Measurements from ENCODE around the gene TMEM258.

DNA sequence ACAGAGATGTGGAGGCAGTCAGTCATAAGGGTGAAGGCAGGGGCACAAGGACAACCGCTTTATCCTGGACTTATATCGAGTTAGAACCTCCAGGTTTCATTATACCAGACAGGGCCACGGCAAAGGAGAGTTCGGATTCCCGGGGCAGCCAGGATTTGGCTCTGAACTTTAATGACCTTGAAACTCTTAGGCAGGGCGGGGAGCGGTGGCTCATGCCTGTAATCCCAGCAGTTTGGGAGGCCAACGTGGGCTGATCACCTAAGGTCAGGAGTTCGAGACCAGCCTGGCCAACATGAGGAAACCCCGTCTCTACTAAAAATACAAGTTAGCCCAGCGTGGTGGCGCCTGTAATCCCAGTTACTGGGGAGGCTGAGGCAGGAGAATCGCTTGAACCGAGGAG lies 41.0 kb downstream of the TMEM258 start:
- TF ChIP-seq, protein P1, sequence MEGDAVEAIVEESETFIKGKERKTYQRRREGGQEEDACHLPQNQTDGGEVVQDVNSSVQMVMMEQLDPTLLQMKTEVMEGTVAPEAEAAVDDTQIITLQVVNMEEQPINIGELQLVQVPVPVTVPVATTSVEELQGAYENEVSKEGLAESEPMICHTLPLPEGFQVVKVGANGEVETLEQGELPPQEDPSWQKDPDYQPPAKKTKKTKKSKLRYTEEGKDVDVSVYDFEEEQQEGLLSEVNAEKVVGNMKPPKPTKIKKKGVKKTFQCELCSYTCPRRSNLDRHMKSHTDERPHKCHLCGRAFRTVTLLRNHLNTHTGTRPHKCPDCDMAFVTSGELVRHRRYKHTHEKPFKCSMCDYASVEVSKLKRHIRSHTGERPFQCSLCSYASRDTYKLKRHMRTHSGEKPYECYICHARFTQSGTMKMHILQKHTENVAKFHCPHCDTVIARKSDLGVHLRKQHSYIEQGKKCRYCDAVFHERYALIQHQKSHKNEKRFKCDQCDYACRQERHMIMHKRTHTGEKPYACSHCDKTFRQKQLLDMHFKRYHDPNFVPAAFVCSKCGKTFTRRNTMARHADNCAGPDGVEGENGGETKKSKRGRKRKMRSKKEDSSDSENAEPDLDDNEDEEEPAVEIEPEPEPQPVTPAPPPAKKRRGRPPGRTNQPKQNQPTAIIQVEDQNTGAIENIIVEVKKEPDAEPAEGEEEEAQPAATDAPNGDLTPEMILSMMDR (conservative IDR thresholded peaks at IDR 0.05 in 1 of 2, IDR thresholded peaks at IDR 0.05 in 1 of 2; ENCODE audit: extremely low read depth in 1 of 2, insufficient read depth in 1 of 2, low read depth in 1 of 2, low read length in 2 of 2): no peak
- no peak for TF ChIP-seq EZH2 (IDR thresholded peaks at IDR 0.05; ENCODE audit: borderline replicate concordance, low read length)
